22Rv1 (cell line): ENCODE results near the gene NAV2.

Source experiments
- H3K27ac ChIP-seq: fragments of 450-650 bp; 2 replicates; pipeline ENCODE4 v1.5.1; 2017
- CTCF ChIP-seq: fragments of 450-650 bp; IDR thresholded peaks from 2 replicates; pipeline ENCODE4 v1.5.1; 2017; ENCODE audit warnings: mild to moderate bottlenecking
- ZFX ChIP-seq: fragments of 450-650 bp; IDR thresholded peaks from 2 replicates; pipeline ENCODE4 v1.6.1; 2017; ENCODE audit warnings: antibody characterized with exemption, borderline replicate concordance

NAV2 gene

GRCh38 chr11:20024172-20024935 lies 311.7 kb downstream of the NAV2 start:
- no peak overlapping the region for H3K27ac ChIP-seq

GRCh38 chr11:20025332-20025840 lies 312.7 kb downstream of the NAV2 start:
- H3K27ac ChIP-seq, result no peak overlapping the region
- TF ChIP-seq ZFX, result no peak
- TF ChIP-seq CTCF, result no peak

More at GRCh38 chr11:20024172-20024935, 311.7 kb downstream of the NAV2 start:
- TF ChIP-seq ZFX (no peak), CTCF (no peak)

- TF ChIP-seq ZFX (no peak), CTCF (no peak)
- H3K27ac ChIP-seq, result no peak overlapping the region
These were observed 314.3 kb downstream of the NAV2 start for GRCh38 chr11:20026629-20027555.

- H3K27ac ChIP-seq, result no peak overlapping the region
- TF ChIP-seq CTCF, result no peak
These were observed 314.9 kb downstream of the NAV2 start for GRCh38 chr11:20027556-20028013.

GRCh38 chr11:20029193-20029592 lies 316.6 kb downstream of the NAV2 start:
- no peak for TF ChIP-seq ZFX
- no peak overlapping the region for H3K27ac ChIP-seq

- no peak overlapping the region for H3K27ac ChIP-seq
- TF ChIP-seq ZFX, result no peak
- TF ChIP-seq CTCF, result no peak
These were observed 317.8 kb downstream of the NAV2 start for GRCh38 chr11:20030472-20030871.

- TF ChIP-seq CTCF (no peak), ZFX (no peak)
- no peak overlapping the region for H3K27ac ChIP-seq
These were observed 318.7 kb downstream of the NAV2 start for GRCh38 chr11:20031155-20032001.
